Activated CD4-positive, CD25-positive, alpha-beta regulatory T cell treated with anti-CD3 and anti-CD28 coated beads, Interleukin-2, amount 50 U/mL, for 72 hours (primary cell): ENCODE measurements around the gene HHATL.

Experiments
- DNase-seq: peaks from one replicate; pipeline ENCODE4 v3.0.0; 2021

Gene HHATL

GRCh38 chr3:42696356-42697288, 6.0 kb downstream of the HHATL start:
- no peak for DNase-seq

- no peak for DNase-seq
These were observed 8.2 kb downstream of the HHATL start for GRCh38 chr3:42694366-42694765.

GRCh38 chr3:42693530-42693930, 9.1 kb downstream of the HHATL start:
- no peak for DNase-seq

DNA sequence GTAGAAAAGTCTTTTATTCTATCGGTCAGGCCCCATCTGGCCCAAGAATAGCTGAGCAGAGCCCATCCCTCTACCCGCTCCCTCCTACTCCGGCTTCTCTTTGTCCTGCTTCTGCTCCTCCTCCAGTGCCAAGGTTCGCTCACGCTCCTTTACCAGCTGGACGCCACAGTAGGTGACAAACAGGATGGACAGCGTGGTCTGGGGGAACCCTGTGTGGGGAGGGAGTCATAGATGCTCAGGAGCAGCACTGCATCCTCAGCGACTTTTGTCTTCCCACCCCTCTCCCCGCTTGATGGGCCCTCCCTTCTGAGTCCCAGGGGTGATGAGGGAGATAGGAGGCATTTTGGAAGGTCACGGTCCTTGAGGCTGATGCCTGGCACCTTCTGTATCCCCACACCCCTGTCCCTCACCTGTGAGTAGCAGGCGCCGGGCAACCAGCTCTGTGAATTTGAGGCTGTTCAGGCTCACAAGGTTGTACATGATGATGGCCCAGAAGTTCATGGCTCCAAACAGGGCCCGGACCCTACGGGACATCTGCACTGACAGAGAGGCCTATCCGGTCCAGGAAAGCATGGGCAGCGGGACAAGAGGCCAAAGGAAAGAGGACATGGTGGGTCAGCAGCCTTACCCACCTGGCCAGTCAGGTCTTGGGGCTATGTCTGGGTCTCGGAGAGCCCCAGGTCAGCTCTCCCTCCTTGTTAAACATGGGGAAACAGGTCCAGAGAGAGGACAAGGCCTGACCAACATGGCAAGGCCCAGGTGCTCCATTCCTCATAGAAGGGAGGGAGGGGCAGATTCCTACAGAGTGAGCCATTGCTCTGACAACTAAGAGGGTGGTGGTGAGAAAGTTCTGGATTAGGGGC, 9.7 kb downstream of the HHATL start:
- DNase-seq, result no peak

- peak; percentile 9 for DNase-seq
These were observed 10.6 kb downstream of the HHATL start for GRCh38 chr3:42691816-42692666.

GRCh38 chr3:42690766-42691680, 11.6 kb downstream of the HHATL start:
- DNase-seq, result peak; percentile 17

- no peak for DNase-seq
These were observed 12.4 kb downstream of the HHATL start for GRCh38 chr3:42690191-42690590.

- DNase-seq, result no peak
These were observed 13.1 kb downstream of the HHATL start for GRCh38 chr3:42689421-42690014.

DNA sequence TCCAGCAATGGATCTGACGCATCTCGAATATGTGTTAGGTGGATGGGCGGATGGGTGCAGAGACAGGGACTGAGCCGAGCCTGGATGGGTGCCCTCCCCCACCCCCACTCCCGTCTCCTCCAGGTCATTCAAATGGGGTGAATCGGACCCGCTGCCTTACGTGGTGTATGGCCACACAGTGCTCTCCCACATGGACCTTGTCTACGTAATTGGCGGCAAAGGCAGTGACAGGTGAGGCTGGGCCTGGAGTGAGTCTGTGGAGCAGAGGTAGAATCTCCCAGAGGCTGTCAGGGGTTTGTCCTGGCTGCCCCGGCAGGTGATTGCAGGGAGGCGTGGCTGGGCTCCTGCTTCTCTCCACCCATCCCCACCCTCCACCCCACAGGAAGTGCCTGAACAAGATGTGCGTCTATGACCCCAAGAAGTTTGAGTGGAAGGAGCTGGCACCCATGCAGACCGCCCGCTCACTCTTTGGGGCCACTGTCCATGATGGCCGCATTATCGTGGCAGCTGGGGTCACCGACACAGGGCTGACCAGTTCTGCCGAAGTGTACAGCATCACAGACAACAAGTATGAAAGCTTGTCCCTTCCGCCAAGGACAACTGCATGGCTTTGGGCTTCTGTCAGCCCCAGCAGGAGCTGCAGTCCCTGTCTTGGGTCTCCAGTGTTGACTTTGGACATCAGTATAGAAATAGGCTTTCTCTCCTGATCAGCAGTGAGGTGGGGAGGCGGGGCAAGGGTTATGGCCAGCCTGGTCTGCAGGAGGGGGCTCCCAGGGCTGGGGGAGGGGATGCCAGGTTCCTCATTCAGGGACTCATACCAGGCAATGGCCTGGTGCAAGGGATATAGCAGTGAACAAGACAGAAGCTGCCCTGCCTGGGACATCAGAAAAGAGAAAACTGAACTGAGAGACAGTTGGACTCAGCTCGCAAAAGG, 13.8 kb downstream of the HHATL start:
- DNase-seq, result no peak

GRCh38 chr3:42688016-42688415, 14.6 kb downstream of the HHATL start:
- DNase-seq, result no peak

- DNase-seq, result no peak
These were observed 15.6 kb downstream of the HHATL start for GRCh38 chr3:42686832-42687650.

DNA sequence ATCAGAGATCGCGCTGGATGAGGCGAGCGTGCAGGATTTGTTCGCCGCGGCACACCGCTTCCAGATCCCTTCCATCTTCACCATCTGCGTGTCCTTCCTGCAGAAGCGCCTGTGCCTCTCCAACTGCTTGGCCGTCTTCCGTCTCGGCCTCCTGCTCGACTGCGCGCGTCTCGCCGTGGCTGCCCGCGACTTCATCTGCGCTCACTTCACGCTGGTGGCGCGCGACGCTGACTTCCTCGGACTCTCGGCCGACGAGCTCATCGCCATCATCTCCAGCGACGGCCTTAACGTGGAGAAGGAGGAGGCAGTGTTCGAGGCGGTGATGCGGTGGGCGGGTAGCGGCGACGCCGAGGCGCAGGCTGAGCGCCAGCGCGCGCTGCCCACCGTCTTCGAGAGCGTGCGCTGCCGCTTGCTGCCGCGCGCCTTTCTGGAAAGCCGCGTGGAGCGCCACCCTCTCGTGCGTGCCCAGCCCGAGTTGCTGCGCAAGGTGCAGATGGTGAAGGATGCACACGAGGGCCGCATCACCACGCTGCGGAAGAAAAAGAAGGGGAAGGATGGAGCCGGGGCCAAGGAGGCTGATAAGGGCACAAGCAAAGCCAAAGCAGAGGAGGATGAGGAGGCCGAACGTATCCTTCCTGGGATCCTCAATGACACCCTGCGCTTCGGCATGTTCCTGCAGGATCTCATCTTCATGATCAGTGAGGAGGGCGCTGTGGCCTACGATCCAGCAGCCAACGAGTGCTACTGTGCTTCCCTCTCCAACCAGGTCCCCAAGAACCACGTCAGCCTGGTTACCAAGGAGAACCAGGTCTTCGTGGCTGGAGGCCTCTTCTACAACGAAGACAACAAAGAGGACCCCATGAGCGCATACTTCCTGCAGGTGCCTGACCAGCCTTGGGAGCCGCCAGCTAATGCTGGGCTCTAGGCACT, 16.4 kb downstream of the HHATL start:
- no peak for DNase-seq

DNA sequence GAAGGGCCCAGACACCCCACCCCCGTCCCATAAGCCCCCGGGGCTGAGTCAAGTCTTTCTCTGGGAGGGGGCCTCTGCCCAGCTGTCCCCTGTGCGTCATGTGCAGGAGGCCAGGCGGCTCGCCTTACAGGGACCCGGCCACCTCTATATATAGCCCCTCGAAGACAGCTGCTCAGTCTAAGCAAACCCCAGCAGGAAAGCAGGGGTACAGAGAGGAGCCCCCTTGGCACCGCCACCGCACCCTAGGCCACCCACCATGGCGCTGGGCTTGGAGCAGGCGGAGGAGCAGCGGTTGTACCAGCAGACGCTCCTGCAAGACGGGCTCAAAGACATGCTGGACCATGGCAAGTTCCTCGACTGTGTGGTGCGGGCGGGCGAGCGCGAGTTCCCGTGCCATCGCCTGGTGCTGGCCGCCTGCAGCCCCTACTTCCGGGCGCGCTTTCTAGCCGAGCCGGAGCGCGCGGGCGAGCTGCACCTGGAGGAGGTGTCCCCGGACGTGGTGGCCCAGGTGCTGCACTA, 17.2 kb downstream of the HHATL start, which contains the start of gene KLHL40:
KLHL40 (plus strand) TSS at position 175 of the 519 bp plus-strand sequence; CDS start at position 257, 82 bp downstream.
- DNase-seq, result no peak

- DNase-seq, result no peak
These were observed 17.8 kb downstream of the HHATL start for GRCh38 chr3:42684632-42685362.

GRCh38 chr3:42683875-42684598, 18.6 kb downstream of the HHATL start:
- no peak for DNase-seq
